Fibroblast of villous mesenchyme (primary cell): Measurements from ENCODE around the gene MAP1LC3B. TPM values are rescaled to one million over a fixed set of nuclear protein-coding genes. Genes with fewer than 3 reads are reported as not detected.

Source experiments
- DNase-seq: peaks from one replicate; pipeline ENCODE4 v3.0.0-alpha.2; 2010; ENCODE audit warnings: low read depth
- H3K4me3 ChIP-seq: 2 replicates; pipeline ENCODE4 v1.5.1; 2011; ENCODE audit warnings: low read depth, mild to moderate bottlenecking, low read length
- total RNA-seq: library from RNA; depleted of rRNA; stranded (reverse); fragments of >200 nt; gene quantifications from 2 replicates; pipeline ENCODE4 v1.2.3, GENCODE V29; 2012
- TF ChIP-seq, protein P1 (sequence below): IDR thresholded peaks from 2 replicates; pipeline ENCODE4 v1.5.1; 2012; ENCODE audit warnings: low read depth, mild to moderate bottlenecking, low read length; ENCODE audit not compliant: insufficient read depth

Gene MAP1LC3B
- total RNA-seq, 1 donor, result 36.3 TPM

DNA sequence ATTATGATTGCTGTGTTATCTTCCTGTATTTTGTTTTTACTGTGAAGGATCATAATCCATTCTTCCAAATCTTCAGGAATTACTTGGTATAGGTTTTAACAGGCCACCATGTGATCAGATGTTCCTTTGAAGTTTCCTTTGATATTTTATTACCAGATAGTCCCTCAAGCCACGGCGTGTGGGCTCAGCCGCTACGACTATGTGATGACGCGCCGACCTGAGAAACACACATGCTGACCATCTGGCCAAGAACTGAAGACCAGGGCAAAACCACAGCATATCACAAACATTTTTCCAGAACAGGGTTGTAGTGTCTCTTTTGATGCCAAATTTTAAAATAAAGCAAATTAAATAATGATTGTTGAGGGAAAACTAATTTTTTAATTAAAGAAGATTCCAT, 53.4 kb downstream of the MAP1LC3B start:
- TF ChIP-seq, protein P1, sequence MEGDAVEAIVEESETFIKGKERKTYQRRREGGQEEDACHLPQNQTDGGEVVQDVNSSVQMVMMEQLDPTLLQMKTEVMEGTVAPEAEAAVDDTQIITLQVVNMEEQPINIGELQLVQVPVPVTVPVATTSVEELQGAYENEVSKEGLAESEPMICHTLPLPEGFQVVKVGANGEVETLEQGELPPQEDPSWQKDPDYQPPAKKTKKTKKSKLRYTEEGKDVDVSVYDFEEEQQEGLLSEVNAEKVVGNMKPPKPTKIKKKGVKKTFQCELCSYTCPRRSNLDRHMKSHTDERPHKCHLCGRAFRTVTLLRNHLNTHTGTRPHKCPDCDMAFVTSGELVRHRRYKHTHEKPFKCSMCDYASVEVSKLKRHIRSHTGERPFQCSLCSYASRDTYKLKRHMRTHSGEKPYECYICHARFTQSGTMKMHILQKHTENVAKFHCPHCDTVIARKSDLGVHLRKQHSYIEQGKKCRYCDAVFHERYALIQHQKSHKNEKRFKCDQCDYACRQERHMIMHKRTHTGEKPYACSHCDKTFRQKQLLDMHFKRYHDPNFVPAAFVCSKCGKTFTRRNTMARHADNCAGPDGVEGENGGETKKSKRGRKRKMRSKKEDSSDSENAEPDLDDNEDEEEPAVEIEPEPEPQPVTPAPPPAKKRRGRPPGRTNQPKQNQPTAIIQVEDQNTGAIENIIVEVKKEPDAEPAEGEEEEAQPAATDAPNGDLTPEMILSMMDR, result no peak
- peak; percentile 97 for DNase-seq
- H3K4me3 ChIP-seq, result no peak overlapping the region

DNA sequence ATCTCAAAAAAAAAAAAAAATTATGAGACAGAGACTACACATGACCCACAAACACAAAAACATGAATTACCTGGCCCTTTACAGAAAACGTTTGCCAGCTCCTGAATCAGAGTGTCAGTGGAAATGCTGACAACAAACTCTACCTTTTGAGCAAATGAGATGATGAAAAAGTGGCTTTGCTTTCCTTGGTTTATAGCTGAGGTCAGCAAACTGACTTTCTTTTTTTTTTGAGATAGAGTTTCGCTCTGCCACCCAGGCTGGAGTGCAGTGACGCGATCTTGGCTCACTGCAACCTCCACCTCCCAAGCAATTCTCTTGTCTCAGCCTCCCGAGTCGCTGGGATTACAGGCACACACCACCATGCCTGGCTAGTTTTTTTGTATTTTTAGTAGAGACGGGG, 54.3 kb downstream of the MAP1LC3B start:
- DNase-seq, result no peak
- TF ChIP-seq, protein P1, result no peak
- H3K4me3 ChIP-seq, result no peak overlapping the region

DNA sequence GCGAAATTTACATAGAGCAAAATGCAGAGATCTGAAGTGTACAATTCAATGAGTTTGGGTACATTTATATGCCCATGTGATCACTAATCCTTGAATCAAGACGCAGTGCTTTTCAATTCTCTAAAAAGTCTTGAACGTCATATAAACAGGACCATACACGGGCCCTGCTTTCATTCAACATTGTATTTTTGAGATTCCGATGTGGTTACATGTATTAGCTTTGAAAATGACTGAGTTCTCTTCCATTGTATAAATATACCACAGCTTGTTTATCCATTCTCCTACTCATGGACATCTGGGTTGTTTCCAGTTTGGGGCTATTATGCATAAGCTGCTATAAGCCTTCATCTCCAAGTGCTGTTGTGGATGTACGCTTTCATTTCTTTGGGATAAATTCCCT, 55.2 kb downstream of the MAP1LC3B start:
- H3K4me3 ChIP-seq, result no peak overlapping the region
- peak; percentile 90 for DNase-seq
- TF ChIP-seq, protein P1, result no peak

- TF ChIP-seq, protein P1, result no peak
- no peak for DNase-seq
- H3K4me3 ChIP-seq, result no peak overlapping the region
Observed at GRCh38 chr16:87448866-87449265, 56.7 kb downstream of the MAP1LC3B start.

DNA sequence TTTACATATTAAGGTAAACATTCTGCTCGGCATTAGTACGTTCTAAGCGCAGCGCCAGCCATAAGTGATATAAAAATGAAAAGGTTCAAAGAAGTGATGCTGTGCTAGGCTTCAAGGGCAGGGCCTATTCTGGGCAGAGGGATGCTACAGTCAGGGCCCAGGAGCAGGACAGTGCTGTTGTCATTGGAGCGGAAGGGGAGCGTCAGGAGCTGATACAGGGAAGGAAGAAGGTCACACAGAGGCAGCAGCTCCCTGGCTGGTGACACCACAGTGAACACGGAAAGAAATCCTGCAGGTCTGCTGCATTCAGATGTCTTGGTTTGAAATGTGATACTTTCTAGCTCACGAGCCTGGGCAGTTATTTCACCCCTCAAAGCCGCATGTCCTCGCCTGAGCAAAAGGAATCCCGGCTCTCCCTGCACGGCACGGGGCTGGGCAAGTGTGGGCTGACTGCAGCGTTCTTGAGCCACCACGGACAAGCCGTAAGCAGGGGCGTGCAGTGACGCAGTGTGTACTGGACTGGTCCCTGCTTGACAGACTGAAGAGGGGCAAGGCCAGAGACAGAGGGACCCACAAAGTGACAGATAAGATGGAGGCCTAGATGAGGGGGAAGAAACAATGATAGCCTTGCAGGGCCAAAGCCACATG, 59.6 kb downstream of the MAP1LC3B start:
- no peak overlapping the region for H3K4me3 ChIP-seq
- no peak for DNase-seq
- TF ChIP-seq, protein P1, result no peak

DNA sequence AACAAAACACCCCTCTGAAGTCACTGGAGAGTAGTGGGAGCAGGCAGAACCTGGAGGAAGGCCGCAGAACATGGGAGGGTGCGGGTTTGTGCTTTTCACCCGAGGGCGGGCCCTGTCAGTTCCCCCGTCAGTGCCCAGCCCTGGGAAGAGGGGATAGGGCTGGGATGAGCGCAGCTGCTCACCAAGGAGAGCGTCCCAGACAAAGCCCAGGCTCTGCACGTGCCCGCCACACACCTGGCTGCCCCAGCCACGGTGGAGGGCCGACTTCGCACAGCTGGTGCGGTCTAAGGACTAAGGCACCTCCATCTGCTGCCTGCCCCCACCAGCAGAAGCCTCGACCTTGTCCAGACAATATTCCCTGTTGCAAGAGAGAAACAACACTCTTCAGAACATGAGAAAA, 61.2 kb downstream of the MAP1LC3B start:
- H3K4me3 ChIP-seq, result no peak overlapping the region
- no peak for DNase-seq
- TF ChIP-seq, protein P1, result no peak

Other genes with a start within 250 kb of the MAP1LC3B start
- gene C16orf95, start 74.9 kb upstream of the MAP1LC3B start, total RNA-seq, result 4.2 and 4.7 TPM in 2 replicates
- 25.9 and 26.7 TPM in 2 replicates for gene FBXO31, start 8.6 kb upstream of the MAP1LC3B start, total RNA-seq
- 8.2 and 13.2 TPM in 2 replicates for gene ZCCHC14, start 100.7 kb downstream of the MAP1LC3B start, total RNA-seq
- not detected in 2 replicates for gene JPH3, start 210.2 kb downstream of the MAP1LC3B start, total RNA-seq